Rectal smooth muscle tissue (tissue), 1 donor: ENCODE data around the gene RNF186.

Experiments
- H3K27ac ChIP-seq: one replicate; pipeline ENCODE4 v1.7.0; 2013; ENCODE audit warnings: low read depth, low read length, inconsistent platforms
- H3K27me3 ChIP-seq: one replicate; pipeline ENCODE4 v1.7.0; 2013; ENCODE audit warnings: low read length; ENCODE audit not compliant: control insufficient read depth, insufficient read depth
- H3K36me3 ChIP-seq: one replicate; pipeline ENCODE4 v1.7.0; 2013; ENCODE audit warnings: low read length; ENCODE audit not compliant: control insufficient read depth, insufficient read depth
- H3K4me1 ChIP-seq: one replicate; pipeline ENCODE4 v1.7.0; 2013; ENCODE audit warnings: low read length; ENCODE audit not compliant: control insufficient read depth, insufficient read depth
- H3K4me3 ChIP-seq: one replicate; pipeline ENCODE4 v1.7.0; 2013; ENCODE audit warnings: low read length
- H3K9ac ChIP-seq: one replicate; pipeline ENCODE4 v1.7.0; 2013; ENCODE audit warnings: low read length

RNF186 gene

DNA sequence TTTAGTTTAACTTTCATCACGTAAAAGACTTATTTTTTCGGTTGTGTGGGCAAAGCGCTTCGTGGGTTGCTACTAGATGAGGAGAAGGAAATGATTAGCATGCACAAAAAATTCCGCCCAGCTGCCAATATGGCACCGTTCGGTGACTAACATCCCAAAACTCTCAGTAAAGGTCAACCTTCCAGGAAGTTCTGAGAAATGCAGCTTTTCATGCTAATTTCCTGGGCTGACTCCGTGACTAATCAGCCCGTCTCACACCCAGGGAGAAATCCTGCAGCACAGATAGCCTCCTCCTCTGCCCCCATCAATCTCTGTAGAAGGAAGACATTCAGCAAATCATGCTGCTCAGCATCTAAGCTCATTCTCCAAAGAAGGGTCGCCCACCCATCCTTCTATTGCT is 49.5 kb downstream of the RNF186 start:
- Histone ChIP-seq H3K36me3 (peaks cover 3% of the 10 kb centered on the region), H3K4me3 (no peak overlapping the region), H3K27ac (no peak overlapping the region), H3K4me1 (no peaks in the 10 kb centered on the region), H3K27me3 (no peaks in the 10 kb centered on the region), H3K9ac (no peak overlapping the region)

DNA sequence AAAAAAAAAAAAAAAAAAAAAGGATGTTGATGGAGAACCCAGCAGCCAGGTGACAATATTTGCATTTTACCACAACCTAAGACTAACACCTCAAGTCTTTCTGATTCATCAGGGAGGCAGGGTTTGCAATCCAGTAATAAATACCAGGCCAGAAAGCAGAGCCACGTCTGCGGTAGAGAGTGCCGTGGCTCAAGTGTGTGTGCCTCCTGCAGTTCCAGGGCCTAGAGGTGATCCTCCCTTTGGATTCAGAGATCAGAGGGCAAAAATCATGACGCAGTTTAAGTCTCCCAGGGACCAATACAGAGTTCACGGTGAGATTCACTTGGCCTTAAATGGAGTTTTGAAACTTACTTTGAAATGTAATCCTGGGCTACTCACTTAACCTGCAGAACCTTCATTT is 50.2 kb downstream of the RNF186 start:
- H3K27ac ChIP-seq = no peak overlapping the region
- no peaks in the 10 kb centered on the region for H3K27me3 ChIP-seq
- H3K4me1 ChIP-seq = no peaks in the 10 kb centered on the region
- no peak overlapping the region for H3K4me3 ChIP-seq
- no peak overlapping the region for H3K9ac ChIP-seq
- H3K36me3 ChIP-seq = no peaks in the 10 kb centered on the region
